Stimulated activated CD4-positive, alpha-beta T cell treated with anti-CD3 and anti-CD28 coated beads, Interleukin-12 subunit alpha, Interleukin-12 subunit beta, amount 100 ng/mL, for 24 hours (primary cell): ENCODE results near the gene CAMSAP1.

Source experiments
- DNase-seq, 2 experiments: peaks; one replicate each; pipeline ENCODE4 v3.0.0-alpha.2; 2020; ENCODE audit warnings: low read depth in 2 of 2

CAMSAP1 gene

DNA sequence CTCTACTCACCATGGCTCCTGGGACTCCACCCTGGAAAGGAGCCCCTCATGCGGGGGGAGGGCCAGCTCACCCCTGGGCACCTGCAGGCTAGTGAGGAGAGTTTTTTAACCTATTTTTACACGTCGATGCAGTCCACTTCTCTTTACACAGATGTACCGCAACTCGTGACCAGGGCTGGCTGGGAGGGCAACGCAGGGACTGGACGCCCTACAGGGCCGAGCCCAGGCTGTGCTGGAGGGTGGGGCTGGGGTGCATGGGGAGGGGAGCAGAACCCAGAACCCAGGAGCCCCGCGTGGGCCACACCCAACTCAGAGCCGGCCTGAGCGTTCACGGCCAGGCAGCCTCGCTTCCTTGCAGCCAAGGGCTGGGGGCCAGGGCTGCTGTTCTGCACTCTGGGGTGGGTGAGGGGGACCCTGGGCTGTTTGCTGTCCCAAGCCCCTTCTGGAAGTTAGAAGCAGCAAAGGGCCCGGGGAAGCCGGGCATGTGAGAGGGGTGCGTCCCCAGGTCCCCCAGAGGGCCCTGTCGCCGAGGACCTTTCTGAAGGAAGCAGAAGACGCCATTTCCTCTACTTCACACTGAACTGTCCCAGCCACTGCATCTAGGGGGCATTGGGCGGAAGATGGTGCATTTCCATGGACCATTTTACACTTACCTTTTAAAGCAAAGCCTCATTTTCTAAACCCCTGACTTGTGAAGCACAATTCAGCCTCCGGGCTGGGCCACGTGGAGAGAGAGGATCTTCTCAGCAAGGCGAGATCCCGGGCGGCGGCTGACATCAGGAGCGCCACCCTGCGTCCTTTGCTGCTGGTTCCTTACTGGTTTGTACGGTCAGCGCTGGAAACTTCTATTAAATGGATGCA, 114.8 kb downstream of the CAMSAP1 start:
- no peak for DNase-seq

- DNase-seq, result no peak
Measured at GRCh38 chr9:135791431-135792267, 115.7 kb downstream of the CAMSAP1 start.

DNA sequence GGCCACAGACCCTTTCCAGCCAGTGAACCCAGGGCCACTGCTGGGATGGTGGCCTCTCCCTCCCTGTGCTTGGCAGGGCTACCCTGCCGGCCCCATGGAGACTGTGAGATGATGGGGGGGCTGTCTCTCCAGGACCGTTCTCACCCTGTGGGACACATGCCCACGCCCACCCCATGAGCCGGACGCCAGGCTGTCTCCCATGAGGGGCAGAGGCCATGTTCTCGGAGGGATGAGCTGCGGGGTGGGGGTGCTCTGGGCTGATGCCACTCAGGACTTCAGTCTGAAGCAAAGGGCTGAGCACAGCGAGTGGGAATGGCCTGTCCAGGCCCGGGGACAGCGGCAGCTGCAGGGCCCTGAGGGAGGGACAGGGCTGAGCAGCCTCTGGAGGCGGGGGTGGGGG, 116.5 kb downstream of the CAMSAP1 start:
- DNase-seq, result no peak

DNA sequence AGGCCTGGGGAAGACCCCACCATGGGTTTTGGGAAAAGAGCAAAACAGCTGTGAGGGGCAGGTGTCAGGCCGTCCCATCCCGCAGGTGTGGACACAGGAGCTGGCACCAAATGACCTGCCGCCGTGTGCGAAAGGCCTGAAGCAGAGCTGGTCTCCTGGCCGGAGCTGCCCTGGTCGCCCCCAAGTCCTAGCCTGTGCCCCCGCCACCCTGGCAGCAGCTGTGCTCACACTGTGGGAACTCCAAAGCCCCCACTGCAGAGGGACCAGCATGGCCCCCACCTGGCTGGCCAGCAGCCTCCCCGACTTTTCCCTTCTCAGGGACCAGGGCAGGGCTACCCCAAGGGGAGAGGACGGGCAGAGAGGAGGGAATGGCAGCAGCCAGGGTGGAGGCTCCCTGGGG, 117.0 kb downstream of the CAMSAP1 start:
- no peak for DNase-seq

DNA sequence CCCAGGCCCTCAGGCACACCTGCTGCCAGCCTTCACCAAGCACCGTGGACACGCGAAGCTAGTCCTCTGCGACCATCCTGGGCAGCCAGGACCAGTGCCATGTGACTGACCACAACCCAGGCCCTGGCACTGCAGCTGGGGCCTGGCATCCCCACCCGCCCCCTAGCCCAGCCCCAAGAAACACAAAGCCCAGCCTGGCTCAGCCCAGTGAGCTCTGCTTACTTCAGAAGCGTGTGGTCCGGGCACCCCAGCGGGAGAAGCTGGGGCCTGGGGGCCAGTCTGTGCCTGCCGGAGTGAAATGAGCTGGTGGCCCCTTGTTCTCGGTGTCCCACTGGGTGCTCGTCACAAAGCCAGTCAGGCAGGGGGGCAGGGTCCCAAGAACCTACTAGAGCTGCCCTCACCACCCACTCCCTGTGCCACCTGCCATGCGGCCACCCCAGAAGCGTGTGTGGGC, 117.5 kb downstream of the CAMSAP1 start:
- no peak for DNase-seq

GRCh38 chr9:135788576-135789300, 118.6 kb downstream of the CAMSAP1 start:
- no peak for DNase-seq

- DNase-seq, result no peak
Measured at GRCh38 chr9:135787776-135788575, 119.4 kb downstream of the CAMSAP1 start.

- DNase-seq, result no peak
Measured at GRCh38 chr9:135787317-135787716, 120.0 kb downstream of the CAMSAP1 start.

DNA sequence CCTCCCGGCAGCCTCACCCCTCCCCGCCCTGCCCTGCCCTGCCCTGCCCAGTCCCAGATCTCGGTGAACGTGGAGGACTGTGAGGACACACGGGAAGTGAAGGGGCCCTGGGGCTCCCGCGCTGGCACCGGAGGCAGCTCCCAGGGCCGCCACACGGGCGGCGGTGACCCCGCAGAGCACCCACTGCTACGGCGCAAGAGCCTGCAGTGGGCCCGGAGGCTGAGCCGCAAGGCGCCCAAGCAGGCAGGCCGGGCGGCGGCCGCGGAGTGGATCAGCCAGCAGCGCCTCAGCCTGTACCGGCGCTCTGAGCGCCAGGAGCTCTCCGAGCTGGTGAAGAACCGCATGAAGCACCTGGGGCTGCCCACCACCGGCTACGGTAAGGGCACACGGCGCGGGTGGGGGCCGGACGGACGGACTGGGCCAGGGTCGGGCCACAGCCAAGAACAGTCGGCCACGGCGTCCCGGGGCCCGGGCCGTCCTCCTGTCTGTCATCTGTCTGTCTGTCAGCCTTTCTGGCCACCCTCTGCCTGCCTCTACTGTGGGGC, 121.1 kb downstream of the CAMSAP1 start:
- DNase-seq, result no peak

DNA sequence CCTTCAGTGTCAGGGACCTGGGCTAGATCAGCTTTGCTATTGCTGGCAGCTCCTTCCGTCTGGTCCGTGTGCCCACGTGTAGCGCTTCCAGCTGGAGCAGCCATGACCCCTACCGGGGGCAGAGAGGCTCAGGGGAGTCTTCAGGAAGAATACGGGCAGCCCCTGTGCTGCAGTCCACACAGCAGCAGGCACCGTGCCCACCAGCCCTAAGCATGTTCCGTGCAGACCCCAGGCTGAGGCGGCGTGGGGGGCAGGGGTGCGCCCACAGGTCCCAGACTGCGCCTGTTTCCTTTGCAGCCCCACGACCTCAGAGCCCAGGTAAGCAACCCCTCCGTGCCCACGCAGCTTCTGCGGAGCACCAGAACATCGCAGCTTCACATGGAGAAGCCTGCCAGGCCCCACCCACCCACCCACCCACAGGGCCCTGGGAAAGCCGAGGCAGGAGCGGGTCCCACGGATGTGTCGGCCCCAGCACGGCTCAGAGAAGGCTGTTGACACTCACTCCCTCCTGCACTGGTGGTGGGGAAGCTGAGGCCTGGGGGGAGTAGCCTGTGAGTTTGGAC, 122.3 kb downstream of the CAMSAP1 start:
- no peak for DNase-seq

- DNase-seq, result no peak
Measured at GRCh38 chr9:135783540-135784245, 123.7 kb downstream of the CAMSAP1 start.

DNA sequence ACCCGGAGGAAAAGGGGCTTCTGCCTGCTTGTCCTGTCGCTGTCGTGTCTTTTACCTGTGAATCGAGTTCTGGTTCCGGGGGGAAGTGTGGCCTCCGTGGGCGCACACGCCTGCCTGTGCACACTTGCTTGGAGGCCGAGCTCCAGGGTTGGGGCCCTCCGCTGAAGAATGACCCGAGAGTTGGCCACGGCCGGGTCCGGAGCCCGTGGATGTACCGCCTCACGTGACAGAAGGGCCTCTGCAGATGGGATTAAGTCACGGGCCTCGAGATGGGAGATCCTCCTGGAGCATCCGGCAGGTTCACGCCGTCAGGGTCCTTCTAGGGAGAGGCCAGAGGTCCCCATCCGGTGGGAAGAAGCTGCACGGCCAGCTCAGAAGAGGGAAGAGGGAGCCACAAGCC, 124.4 kb downstream of the CAMSAP1 start:
- no peak for DNase-seq

GRCh38 chr9:135780626-135781025, 126.7 kb downstream of the CAMSAP1 start:
- DNase-seq, result no peak

DNA sequence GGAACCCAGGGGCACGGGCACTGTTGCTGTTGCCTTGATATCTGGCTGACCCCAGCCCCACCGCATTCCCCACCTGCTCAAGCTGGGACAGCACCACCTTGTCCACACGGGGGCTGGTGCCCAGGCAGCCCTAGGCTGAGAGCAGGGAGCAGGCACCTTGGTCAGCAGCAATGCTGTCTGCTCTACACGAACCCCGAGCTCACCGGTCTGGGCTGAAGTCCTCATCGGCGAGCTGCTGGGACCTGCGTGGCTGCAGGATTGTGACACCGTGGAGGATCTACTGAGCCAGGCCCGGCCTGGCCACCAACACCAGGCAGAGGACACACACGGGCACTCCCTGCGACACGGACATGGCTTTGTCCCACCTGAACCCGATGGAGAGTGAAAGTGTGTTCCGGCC, 127.3 kb downstream of the CAMSAP1 start:
- no peak for DNase-seq

- DNase-seq, result no peak
Measured at GRCh38 chr9:135779571-135779970, 127.8 kb downstream of the CAMSAP1 start.

DNA sequence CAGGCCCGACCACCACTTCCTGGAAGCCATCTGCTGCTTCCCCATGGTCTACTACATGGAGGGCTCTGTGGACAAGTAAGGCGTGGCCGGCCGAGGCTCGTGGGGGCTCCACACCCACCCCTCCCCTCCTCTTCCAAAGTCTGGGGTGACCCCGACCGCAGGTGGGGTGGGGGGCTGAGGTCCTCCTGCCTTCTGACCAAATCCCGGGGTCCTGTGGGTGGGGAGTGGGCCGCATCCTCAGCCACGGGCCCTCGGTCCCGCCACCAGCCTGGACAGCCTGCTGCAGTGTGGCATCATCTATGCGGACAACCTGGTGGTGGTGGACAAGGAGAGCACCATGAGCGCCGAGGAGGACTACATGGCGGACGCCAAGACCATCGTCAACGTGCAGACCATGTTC, 128.9 kb downstream of the CAMSAP1 start:
- no peak for DNase-seq

DNA sequence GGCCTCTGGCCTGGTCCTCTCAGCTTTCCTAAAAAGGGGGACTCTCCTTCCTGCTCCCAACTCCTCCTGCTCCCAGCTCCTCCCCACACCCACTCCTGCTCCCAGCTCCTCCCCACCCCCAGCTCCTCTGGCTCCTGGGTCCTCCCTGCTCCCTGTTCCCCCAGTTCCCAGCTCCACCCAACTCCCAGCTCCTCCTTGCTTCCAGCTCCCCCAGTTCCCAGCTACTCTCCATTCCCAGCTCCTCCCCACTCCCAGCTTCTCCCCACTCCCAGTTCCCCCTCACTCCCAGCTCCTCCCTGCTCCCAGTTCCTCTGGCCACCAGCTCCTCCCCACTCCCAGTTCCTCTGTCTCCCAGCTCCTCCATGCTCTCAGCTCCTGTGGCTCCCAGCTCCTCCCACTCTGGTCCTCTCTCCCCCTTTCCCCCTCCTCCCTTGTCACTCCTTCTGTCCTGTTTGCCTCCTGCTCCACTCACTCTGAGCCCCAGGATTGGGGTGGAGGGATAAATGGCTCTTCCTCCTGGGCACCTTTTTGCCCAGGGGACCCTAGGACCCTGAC, 129.6 kb downstream of the CAMSAP1 start:
- DNase-seq, result no peak

DNA sequence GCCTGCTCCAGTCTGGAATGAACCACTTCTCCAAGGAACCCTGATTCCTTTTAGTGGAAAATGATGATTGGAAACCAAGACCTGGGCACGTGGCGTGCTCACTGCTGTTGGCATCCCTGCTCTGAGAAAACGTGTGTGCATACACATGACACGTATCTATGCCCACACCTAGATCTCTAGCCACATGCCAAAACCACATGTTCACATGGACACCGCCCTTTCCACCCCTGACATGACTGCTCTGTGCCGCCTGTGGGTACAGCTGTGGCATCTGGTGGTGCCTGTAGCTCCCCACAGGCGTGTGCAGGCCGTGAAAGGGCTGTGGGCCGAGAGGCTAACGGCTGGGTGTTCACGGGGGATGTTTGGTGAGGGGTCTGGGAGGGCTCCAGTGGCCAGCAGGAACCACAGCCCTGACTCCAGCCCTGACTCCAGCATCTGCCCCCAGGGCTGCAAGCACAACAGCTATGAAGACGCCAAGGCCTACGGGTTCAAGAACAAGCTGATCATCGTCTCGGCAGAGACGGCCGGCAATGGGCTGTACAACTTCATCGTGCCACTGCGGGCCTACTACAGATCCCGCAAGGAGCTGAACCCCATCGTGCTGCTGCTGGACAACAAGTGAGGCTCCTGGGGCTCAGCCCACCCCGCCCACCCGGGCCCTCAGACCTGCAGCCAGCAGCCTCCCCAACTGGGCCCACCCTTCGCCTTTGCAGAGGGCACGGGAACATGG, 130.3 kb downstream of the CAMSAP1 start:
- no peak for DNase-seq

DNA sequence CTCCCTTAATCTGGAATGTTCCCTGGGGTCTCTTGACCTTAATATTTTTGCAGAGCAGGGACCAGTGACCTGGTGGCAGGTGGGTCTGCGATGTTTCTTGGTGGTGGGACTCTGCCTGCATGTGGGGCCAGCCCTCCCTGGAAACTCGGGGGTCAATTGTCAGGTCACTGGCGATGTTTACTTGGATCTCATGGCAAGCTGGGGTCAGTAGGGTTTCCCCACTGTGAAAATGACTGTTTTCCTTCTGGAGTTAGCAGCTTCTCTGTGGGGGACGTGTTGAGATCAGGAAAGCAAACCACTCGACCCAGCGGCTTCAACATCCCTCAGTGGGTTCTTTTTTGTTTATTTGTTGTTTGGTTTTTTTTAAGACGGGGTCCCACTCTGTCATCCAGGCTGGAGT, 131.4 kb downstream of the CAMSAP1 start:
- no peak for DNase-seq
